HG03460 (cell line): Measurements from ENCODE around the gene CTIF.

Source experiments
- ATAC-seq: cut with Tn5 transposase; IDR thresholded peaks from one replicate; pipeline ENCODE4 v1.9.1; 2021; ENCODE audit not compliant: unreplicated experiment

CTIF gene

GRCh38 chr18:48871391-48872166 is 332.7 kb downstream of the CTIF start:
- ATAC-seq = no peak

GRCh38 chr18:48872234-48873145 is 333.7 kb downstream of the CTIF start:
- ATAC-seq = no peak

GRCh38 chr18:48874233-48874632 is 335.4 kb downstream of the CTIF start:
- ATAC-seq = no peak

- no peak for ATAC-seq
Measured at GRCh38 chr18:48874701-48875162, 335.9 kb downstream of the CTIF start.

- no peak for ATAC-seq
Measured at GRCh38 chr18:48875314-48875941, 336.6 kb downstream of the CTIF start.

- ATAC-seq = no peak
Measured at GRCh38 chr18:48875942-48876511, 337.2 kb downstream of the CTIF start.

- no peak for ATAC-seq
Measured at GRCh38 chr18:48876590-48876989, 337.8 kb downstream of the CTIF start.

- ATAC-seq = no peak
Measured at GRCh38 chr18:48877941-48878340, 339.1 kb downstream of the CTIF start.

- no peak for ATAC-seq
Measured at GRCh38 chr18:48878471-48878870, 339.6 kb downstream of the CTIF start.

GRCh38 chr18:48879008-48879431 is 340.2 kb downstream of the CTIF start:
- ATAC-seq = no peak

- no peak for ATAC-seq
Measured at GRCh38 chr18:48880931-48881330, 342.1 kb downstream of the CTIF start.

- ATAC-seq = no peak
Measured at GRCh38 chr18:48882379-48882778, 343.5 kb downstream of the CTIF start.

- ATAC-seq = no peak
Measured at GRCh38 chr18:48884306-48884705, 345.5 kb downstream of the CTIF start.

- no peak for ATAC-seq
Measured at GRCh38 chr18:48884771-48885170, 345.9 kb downstream of the CTIF start.

- no peak for ATAC-seq
Measured at GRCh38 chr18:48885266-48885923, 346.6 kb downstream of the CTIF start.

- no peak for ATAC-seq
Measured at GRCh38 chr18:48885924-48886400, 347.1 kb downstream of the CTIF start.

GRCh38 chr18:48886520-48887293 is 347.9 kb downstream of the CTIF start:
- ATAC-seq = no peak

GRCh38 chr18:48887294-48887904 is 348.6 kb downstream of the CTIF start:
- no peak for ATAC-seq
